ENCODE measurements around the gene CHCT1.

DNA sequence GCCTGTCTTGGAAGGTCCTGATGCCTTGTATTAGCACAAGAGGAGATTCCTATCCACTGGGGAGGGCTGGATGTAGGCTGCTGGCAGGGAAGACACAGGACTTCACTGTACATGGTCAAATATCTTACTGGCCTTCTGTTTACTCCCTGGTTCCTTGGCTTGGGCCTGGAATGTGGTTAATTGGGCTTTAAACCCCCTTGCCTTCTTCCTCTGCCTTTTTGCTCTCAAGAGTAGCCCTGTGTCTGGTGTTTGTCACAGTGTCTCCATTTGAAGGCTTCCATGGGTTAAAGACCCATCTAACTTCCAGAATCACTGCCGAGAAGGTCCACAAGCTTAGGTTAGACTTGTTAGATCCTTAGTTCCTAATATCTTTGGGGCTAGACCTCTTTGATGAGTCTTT, 7.1 kb upstream of the CHCT1 start:
- TF ChIP-seq, protein P1, sequence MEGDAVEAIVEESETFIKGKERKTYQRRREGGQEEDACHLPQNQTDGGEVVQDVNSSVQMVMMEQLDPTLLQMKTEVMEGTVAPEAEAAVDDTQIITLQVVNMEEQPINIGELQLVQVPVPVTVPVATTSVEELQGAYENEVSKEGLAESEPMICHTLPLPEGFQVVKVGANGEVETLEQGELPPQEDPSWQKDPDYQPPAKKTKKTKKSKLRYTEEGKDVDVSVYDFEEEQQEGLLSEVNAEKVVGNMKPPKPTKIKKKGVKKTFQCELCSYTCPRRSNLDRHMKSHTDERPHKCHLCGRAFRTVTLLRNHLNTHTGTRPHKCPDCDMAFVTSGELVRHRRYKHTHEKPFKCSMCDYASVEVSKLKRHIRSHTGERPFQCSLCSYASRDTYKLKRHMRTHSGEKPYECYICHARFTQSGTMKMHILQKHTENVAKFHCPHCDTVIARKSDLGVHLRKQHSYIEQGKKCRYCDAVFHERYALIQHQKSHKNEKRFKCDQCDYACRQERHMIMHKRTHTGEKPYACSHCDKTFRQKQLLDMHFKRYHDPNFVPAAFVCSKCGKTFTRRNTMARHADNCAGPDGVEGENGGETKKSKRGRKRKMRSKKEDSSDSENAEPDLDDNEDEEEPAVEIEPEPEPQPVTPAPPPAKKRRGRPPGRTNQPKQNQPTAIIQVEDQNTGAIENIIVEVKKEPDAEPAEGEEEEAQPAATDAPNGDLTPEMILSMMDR (IDR thresholded peaks at IDR 0.05), result no peak
- no peak for TF ChIP-seq EZH2 (IDR thresholded peaks at IDR 0.05; ENCODE audit: borderline replicate concordance, insufficient read depth, low read depth, low read length, poor library complexity, severe bottlenecking)
